Measurements from ENCODE around the gene PEPD.

- TF ChIP-seq GATA2 (IDR thresholded peaks at IDR 0.05; ENCODE audit: low read depth, low read length) (no peak), GATA3 (IDR thresholded peaks at IDR 0.05; ENCODE audit: low read depth, low read length) (no peak)
These were observed 71.8 kb downstream of the PEPD start for GRCh38 chr19:33449799-33450198.

All from SH-SY5Y (cell line).